Stimulated activated CD4-positive, alpha-beta T cell treated with anti-CD3 and anti-CD28 coated beads, Interleukin-4, amount 100 ng/mL, for 4 hours (primary cell): Measurements from ENCODE around the gene DEPP1.

ENCODE experiments used
- DNase-seq, 2 experiments: peaks; one replicate each; pipeline ENCODE4 v3.0.0-alpha.2; 2020

The DEPP1 gene

GRCh38 chr10:44993226-44993921, 14.8 kb upstream of the DEPP1 start:
- no peak for DNase-seq

DNA sequence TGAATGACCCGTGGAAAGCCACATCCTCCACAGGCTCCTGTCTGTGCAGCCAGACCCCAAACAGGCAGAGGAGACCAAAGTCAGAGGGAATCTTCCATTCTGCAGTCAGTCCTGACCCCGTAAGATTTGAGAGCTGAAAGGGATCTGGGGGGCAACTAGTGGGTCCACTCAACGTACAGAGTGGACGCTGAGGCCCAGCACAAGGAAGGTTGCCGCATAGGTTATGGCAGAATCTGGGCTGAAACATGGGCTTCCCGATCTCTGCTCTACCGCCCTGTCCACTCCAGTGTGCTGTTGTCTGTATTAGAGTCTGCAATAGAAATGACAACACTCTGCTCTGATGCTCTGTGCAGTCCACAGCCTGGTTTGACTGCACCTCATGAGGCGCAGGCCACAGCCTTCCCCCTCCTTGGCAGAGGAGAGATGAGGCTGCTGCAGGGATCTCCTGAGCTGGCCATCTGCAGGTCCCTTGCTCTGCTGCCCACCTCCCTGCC, 14.2 kb upstream of the DEPP1 start:
- no peak for DNase-seq

DNA sequence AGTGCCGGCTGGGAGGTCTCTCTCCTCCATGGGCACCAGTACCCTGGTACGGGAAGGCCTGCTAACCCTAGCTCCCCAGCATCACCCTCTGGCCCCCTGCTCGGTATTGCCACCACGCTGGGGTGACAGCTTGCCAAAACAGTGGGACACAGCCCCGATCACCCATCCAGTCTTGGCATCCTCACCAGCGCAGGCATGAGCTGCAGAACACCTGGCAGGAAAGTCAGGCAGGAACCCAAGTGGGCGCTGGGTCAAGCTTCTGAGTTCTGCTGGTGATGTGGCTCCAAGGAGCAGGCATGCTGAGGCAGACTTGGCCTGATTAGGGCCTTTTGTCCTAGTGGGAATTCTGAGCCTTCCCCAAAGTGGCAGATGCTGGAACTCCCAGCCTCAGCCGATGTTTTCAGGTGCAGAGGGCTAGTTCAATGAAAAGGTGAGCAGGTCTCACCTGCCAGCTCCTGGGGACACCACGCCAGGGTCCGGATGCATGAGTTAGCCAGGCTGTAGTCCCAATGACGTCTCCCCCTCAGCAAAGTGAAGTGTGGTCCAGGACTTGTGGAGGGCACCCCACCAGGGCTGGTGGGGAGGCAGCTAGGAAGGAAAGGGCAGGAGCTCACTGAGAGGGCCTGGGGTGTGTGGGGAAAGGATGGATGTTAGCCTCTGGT, 13.6 kb upstream of the DEPP1 start:
- no peak for DNase-seq

GRCh38 chr10:44991571-44991970, 13.0 kb upstream of the DEPP1 start:
- no peak for DNase-seq

- no peak for DNase-seq
These were observed 12.4 kb upstream of the DEPP1 start for GRCh38 chr10:44990965-44991364.

DNA sequence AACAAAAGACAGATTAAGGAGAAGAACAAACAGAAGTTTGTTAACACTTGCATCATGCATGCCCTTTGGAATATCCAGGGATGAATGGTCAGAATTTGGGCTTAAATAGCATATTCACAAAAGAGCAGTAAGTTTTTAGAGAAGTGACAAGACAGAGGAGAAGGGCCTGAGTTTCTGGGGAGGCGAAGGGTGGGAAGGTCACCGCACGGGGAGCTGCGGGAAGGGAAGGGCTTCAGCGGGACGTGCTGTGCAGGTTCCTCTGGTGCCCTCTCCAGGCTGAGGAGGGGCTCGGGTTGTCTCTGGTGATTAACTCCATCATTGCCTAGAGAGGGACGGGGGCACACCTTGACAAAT, 11.7 kb upstream of the DEPP1 start:
- no peak for DNase-seq

GRCh38 chr10:44989597-44990301, 11.1 kb upstream of the DEPP1 start:
- no peak for DNase-seq

DNA sequence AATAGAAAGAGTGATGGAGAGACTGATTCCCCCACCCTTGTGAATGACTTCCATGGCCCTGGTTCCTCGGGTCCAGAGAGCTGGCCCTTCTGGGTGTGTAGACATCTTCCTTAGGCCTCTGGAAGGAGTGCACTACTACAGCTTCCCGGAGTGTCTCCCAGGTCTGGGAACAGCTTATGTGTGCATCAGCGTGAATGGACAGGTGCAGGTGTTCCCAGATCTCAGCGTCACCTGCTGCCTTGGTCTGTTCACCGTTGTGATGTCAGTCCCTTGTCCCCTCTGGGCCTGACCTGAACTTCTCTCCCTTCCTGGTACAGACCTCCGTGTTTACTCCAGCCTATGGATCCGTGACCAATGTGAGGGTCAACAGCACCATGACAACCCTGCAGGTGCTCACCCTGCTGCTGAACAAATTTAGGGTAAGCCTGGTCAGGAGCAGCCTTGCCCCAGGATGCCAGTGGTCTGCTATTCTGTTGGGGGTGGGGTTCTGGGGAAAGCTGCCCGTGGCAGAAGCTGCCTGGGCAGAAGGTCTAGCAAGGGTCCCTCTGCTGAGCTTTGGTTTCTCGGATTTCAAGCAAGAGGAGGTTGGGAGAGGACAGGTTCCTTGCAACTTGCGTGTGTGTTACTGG, 10.5 kb upstream of the DEPP1 start:
- DNase-seq = no peak

- DNase-seq = no peak
These were observed 8.1 kb upstream of the DEPP1 start for GRCh38 chr10:44986670-44987069.

DNA sequence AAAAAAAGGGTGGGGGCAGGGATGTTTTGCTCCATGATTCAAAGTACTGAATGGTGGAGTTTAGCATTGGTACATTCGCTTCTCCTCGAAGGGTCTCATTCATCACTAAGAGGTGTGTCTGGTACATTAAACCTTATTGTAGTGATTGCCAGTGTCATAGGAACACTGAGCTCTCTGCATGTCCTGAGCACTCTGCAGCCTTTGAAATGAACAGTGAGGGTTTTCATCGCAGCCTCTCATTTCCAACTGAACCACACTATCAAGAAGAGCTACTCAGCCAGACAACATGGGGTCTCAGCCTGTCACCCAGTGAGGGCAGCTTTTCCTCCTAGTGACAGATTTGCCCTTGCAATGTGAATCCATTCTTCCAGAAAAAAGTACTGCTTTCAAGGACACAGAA, 7.6 kb upstream of the DEPP1 start:
- no peak for DNase-seq

- no peak for DNase-seq
These were observed 6.6 kb upstream of the DEPP1 start for GRCh38 chr10:44985175-44985681.

GRCh38 chr10:44984671-44985101, 6.1 kb upstream of the DEPP1 start:
- DNase-seq = no peak

GRCh38 chr10:44983895-44984278, 5.3 kb upstream of the DEPP1 start:
- DNase-seq = no peak

DNA sequence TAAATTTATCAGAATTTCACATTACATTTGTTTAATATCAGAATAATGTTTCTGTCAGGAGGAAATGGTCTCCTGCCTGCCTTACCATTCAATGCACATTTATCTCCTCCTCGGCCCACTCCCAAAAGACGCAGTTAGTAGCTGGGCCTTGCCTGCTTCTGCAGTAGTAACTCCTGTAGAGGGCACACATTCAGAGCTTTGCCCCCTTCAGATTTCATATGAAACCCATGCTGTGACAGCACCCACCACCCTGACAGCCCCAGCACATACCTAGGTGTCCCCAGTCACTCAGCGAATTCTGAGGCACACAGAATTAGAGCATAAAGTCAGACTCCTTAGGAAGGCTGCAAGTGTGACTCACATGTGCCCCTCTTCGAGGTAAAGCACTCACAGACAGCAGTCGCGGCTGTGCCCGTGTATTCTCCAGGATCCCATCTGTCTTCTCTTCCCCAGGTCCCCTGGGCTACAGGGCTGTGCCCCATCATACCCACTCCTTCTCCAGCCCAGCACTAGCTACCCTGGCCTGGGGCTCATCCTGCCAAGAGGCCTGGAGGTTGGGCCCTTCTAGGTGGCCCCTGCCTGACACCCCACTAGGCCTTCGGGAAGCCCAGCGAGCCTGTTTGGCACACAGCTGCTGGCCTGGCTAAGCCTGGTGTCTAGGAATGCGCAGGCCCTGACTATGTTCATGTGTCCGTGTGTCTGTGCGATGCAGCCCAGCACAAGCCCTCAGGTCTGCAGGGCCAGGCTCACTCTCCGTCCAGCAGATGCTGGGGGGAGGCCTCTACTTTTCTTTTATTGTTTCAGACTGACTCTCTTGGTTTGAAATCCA, 4.7 kb upstream of the DEPP1 start:
- DNase-seq = no peak

GRCh38 chr10:44982496-44982895, 3.9 kb upstream of the DEPP1 start:
- no peak for DNase-seq

DNA sequence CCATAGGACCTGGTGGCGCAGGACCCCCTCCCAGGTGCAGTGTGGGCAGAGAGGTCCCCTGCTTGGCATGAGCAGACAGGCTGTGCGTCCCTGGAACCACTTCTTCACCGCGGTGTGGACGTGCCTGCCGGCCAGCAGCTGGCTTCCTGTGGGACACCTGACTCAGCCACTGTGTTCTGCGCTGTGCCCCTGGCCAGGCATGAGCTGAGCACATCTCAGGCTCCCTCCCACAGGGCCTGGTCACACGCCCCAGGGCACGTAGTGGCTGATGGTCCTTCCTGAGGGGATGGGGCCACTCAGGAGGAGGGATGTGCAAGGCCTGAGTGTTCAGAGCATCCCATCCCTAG, 3.5 kb upstream of the DEPP1 start:
- no peak for DNase-seq

DNA sequence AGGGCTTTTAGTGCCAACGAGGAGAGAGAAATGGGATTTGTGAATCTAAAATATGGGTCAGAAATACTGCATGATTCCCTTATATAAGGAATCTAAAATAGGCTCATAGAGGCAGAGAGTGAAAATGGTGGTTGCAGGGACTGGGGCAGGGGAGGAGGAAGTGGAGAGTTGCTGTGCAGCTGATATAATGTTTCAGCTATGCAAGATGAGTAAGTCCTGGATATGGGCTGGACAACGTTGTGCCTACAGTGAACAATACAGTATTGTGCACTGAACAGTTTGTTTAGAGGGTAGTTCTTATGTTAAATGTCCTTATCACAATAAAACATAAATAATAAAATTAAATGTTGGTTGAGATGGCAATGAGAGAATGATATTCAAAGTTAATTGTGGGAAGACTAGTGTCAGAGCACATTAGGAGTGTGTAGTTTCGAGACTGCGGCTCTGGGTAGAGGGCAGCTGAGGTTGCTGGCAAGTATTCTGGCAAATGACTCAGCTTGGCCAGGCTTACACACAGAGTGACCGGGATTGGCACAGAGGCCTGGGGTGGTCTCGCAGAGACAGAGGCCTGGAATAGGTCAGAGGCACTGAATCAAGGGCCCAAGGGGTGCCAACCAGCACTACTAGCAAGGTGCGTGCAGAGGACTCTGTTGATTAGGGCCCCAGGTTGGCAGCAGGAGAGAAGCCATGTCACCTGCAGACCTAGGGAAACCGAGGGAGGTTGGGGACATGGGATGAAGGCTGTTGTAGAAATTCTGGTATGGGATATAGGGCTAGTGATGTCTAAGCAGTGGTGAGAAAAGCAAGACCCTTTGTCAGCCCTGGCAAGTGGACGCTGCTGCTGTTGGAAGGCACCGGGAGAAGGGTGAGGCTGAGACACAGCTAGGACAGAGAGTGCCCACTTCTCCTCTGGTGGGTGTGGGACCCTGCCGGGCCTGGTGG, 2.8 kb upstream of the DEPP1 start:
- no peak for DNase-seq

DNA sequence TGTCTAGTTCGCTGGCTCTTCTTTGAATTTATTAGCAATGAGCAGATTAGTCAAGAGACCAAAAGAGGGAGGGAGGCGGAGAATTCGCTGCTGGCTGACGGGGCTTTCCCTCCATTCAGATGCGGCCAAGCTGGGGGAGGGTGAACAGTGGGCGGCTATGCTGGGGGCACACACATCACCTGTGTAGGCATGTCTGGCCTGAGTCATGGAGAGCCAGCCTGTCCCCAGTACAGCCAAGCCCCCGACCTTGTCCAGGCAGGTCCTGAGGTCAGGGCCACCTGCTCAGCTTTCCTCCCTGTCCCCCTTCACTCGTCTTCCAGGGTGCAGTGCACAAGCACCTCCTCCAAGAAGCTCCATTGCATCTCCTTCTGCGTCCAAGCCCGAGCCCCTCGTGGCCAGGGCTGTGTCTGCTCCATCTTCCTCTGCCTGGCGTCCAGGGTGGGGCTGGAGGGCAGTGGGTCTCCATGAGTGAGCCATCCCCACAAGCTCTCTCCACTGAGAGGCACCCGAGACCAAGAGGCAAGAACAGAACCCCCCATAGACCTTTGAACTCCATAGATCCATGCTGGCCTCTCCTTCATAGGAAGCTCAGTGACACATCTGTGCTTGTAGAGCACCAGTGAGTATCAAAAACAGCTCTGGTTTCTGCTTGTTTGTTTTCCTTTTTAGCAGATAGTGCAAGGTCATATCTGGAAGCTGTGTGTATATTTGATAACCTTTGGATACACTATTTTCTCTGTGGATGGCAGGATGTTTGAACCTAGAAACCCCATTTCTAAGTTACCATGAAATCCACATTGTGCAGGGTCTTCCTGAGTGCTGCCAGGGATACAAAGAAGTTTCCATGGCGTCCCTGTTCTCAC, 1.9 kb upstream of the DEPP1 start:
- no peak for DNase-seq

GRCh38 chr10:44979281-44980191, 927 bp upstream of the DEPP1 start:
- DNase-seq = no peak
